Epithelial cell of esophagus (primary cell): ENCODE measurements around the gene CCNJL.
A peak's percentile ranks its signal among the peaks of the same experiment; 100 is the strongest.

Experiments used
- DNase-seq: peaks from one replicate; pipeline ENCODE4 v3.0.0; 2010; ENCODE audit warnings: low read depth
- H3K4me3 ChIP-seq: 2 replicates; pipeline ENCODE4 v1.5.1; 2011; ENCODE audit warnings: mild to moderate bottlenecking, low read length, control low read depth
- TF ChIP-seq, protein P1 (sequence below): IDR thresholded peaks from 2 replicates; pipeline ENCODE4 v1.5.1; 2011; ENCODE audit warnings: low read depth, mild to moderate bottlenecking, low read length, control low read depth, inconsistent platforms; ENCODE audit not compliant: insufficient read depth; ENCODE audit errors: missing control alignments

The CCNJL gene, protein sequence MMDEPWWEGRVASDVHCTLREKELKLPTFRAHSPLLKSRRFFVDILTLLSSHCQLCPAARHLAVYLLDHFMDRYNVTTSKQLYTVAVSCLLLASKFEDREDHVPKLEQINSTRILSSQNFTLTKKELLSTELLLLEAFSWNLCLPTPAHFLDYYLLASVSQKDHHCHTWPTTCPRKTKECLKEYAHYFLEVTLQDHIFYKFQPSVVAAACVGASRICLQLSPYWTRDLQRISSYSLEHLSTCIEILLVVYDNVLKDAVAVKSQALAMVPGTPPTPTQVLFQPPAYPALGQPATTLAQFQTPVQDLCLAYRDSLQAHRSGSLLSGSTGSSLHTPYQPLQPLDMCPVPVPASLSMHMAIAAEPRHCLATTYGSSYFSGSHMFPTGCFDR

DNA sequence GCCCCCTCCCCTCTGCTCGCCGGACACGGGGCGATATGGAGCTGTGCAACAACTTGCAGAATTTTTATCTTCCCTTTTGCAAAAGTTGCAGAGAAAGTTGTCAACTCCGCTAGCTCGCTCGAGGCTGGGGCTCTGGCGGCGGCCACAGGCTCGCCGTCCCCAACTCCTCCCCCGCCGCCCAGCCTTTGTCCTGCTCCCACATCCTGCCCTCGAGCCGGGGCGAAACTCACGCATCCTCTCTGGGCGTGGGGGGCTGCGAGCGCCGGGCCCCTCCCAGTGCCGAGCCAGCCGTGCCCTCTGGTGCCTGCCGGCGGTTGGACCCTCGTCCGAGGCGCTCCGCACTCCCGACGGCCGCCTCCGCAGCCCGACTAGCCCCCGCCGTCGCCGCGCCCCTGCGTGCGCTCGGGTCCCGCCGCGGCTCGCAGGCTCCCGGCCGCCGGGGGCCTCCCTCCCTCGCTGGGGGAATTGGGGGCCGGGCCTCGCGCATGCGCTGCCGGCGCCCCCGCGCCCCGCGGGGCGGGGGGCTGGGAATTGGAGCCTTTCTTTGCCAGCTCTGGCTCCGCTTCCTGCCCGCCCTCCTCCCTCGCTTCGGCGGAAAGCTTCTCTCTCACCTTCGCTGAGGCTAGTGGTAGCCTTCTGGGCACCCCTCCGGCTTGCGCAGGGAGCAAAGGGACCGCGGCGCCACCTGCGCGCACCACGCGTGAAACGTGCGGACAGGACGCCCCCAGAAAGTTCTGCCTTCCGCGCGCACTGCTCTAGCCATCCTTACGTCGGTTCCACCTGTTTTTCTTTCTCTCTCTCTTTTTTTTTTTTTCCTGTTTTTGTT lies at the start of gene CCNJL:
TSS of gene CCNJL (minus strand) at position 431 of the 826 bp plus-strand sequence. CDS start 641 bp downstream, outside the sequence.
- TF ChIP-seq, protein P1, sequence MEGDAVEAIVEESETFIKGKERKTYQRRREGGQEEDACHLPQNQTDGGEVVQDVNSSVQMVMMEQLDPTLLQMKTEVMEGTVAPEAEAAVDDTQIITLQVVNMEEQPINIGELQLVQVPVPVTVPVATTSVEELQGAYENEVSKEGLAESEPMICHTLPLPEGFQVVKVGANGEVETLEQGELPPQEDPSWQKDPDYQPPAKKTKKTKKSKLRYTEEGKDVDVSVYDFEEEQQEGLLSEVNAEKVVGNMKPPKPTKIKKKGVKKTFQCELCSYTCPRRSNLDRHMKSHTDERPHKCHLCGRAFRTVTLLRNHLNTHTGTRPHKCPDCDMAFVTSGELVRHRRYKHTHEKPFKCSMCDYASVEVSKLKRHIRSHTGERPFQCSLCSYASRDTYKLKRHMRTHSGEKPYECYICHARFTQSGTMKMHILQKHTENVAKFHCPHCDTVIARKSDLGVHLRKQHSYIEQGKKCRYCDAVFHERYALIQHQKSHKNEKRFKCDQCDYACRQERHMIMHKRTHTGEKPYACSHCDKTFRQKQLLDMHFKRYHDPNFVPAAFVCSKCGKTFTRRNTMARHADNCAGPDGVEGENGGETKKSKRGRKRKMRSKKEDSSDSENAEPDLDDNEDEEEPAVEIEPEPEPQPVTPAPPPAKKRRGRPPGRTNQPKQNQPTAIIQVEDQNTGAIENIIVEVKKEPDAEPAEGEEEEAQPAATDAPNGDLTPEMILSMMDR: no peak
- DNase-seq: peak; percentile 39
- H3K4me3 ChIP-seq: peak within 1 kb of the TSS; percentile 65

DNA sequence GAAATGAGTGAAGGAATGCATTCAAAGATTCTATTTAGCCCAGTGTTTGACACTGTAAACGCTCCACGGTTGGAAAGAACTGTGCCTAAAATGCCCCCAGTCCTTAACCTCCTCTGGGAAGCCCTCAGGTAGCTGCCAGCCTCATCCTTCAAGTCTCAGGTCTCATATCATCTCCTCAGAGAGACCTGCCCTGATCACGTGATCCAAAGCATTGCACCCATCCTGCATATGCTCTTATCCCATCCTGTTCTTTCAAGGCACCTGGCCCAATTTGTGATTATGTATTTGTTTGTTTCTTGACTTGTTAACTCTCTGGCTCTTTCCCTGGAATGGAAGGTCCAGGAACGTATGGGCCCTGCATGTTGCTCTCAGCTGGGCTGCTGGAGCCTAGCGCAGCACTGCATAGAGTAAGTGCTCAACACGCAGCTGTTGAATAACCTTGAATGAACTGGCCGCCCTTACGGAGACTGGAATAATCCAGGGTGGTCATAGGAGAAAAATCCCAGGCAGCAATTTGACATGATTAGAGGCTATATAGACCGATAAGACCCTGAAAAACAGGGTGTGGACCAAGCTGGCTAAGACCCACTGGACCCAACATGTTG lies 49.4 kb upstream of the CCNJL start:
- TF ChIP-seq, protein P1: no peak
- H3K4me3 ChIP-seq: no peak overlapping the region
- no peak for DNase-seq

DNA sequence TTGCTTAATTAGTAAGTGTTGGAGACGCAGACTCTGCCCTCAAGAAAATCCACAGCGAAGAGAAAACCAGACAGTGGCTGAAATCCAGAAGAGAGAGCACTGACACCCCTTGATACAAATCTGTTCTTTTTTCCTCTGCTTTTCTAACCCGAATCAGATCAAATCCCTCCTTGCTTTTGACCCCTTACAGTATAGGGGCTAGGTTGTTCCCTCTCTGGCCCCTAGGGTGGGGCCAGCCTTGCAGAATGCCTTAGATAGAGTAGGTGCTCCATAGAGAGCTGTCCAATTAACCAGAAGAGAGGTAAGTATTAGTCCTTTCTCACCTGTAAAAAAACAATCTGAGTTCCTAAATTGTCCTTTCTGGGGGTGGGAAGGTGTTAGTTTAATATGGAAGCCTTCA lies 47.9 kb upstream of the CCNJL start:
- DNase-seq: no peak
- no peak overlapping the region for H3K4me3 ChIP-seq
- TF ChIP-seq, protein P1: no peak

DNA sequence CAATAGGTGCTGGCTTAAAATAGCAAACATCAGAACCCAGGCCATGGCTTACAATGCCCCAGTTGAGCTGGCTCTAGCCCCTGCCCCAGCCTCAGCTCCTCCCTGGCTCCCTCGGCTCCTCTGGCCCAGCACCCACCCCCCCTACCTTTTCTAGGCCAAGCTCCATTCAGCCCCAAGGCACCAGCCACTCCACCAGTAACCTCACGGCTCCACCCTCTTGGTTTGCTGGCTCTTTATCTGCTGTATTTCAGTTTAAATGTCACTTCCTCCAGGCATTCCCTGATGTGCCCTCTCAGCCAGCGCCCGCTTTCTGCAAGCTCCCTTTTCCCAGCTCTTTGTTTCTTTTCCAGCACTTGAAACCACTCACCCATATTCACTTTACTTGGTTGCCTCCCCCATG lies 47.5 kb upstream of the CCNJL start:
- peak; percentile 11 for DNase-seq

DNA sequence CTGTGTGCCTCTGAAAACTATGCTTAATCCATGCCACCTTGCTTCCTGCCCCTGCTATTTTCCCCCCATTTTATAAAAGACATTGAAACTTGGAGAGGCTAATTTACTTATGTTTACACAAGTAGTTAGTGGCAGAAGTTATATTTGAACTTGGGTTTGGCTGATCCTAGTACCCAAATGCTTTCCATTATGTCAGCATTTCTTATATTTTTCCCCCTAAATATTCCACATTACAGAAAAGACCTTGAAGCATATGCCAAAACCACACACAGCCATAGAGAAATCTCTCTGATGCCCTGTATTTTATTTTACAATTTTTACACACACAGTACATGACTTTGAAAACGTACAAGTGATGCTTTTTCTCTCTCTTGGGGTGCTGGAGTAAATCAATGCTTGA lies 46.9 kb upstream of the CCNJL start:
- no peak for DNase-seq
- no peak overlapping the region for H3K4me3 ChIP-seq
- TF ChIP-seq, protein P1: no peak

More for the DNA sequence above, 47.5 kb upstream of the CCNJL start:
- H3K4me3 ChIP-seq: no peak overlapping the region
- TF ChIP-seq, protein P1: no peak

DNA sequence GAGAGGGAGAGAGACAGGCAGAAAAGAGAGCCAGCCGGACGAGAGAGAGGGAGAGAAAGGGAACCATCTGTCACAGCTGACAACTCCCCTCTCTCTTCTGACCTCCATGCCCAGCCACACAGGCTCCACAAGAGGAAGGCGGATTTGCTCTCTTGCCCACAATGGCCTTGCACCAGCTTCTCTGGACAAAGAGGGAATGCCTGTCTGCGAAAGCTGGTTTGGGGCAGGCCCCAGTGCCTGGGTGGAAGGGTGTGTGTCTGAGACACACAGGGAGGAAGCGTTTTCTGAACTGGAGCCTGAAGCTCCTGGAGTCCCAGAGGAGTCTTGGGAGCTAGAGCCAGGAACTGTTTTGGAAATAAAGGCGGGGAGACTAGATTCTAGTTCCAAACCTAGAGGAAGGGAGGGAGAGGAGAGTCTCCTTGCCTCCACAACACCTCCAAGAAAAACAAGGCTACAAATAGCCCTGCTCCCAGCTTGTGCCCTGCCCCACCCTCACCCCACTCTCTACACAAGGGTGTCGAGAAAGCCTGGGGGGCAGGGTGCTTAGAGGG lies 45.6 kb upstream of the CCNJL start:
- DNase-seq: no peak
- TF ChIP-seq, protein P1: no peak
- H3K4me3 ChIP-seq: no peak overlapping the region
